NCI-H187 (cell line): ENCODE measurements around the gene PAQR3.

Source experiments
- DNase-seq, 2 experiments: peaks; one replicate each; lab custom pipeline; 2025; lab: John Stamatoyannopoulos, UW

Gene PAQR3

DNA sequence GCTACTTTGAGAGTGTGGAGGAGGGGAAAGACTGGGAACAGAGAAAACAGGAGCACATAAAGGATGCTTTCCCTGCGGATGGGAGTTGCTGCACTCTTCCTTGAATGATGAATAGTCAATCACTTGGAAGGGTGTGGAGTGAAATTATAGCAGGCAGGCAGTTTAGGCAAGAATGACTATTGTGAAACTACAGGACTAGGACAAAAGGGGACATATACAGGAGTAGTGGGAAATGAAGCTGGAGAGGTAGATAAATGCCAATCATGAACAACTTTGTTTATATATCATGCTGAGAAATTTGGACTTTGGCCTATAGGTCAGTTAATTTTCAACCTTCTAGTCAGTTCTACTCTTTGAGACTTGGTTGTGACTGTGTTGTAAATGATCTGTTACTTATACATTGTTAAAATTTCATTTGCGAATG, 76.9 kb downstream of the PAQR3 start:
- DNase-seq, result no peak
